C4-2B (cell line): Measurements from ENCODE around the gene INPP4A.

Source experiments
- H3K27ac ChIP-seq: fragments of 450-650 bp; 2 replicates; pipeline ENCODE4 v1.5.1; 2017
- CTCF ChIP-seq: fragments of 450-650 bp; conservative IDR thresholded peaks from 2 replicates; pipeline ENCODE4 v1.5.1; 2017; ENCODE audit warnings: mild to moderate bottlenecking
- ZFX ChIP-seq: fragments of 450-650 bp; IDR thresholded peaks from 2 replicates; pipeline ENCODE4 v1.6.1; 2017

The INPP4A gene

GRCh38 chr2:98577313-98577712 lies 132.7 kb downstream of the INPP4A start:
- TF ChIP-seq CTCF = no peak; the same call in 1 of the 2 replicates
- TF ChIP-seq ZFX = no peak

GRCh38 chr2:98578231-98578630 lies 133.6 kb downstream of the INPP4A start:
- H3K27ac ChIP-seq = no peak overlapping the region
- TF ChIP-seq CTCF = no peak
- no peak for TF ChIP-seq ZFX

More at GRCh38 chr2:98577313-98577712, 132.7 kb downstream of the INPP4A start:
- H3K27ac ChIP-seq = no peak overlapping the region

- TF ChIP-seq CTCF = no peak
- TF ChIP-seq ZFX = no peak
- H3K27ac ChIP-seq = no peak overlapping the region
These were observed 135.3 kb downstream of the INPP4A start for GRCh38 chr2:98579926-98580325.

- TF ChIP-seq CTCF = no peak
- TF ChIP-seq ZFX = no peak
- H3K27ac ChIP-seq = no peak overlapping the region
These were observed 136.1 kb downstream of the INPP4A start for GRCh38 chr2:98580656-98581284.

GRCh38 chr2:98582523-98582922 lies 137.9 kb downstream of the INPP4A start:
- TF ChIP-seq ZFX (no peak), CTCF (no peak)
- H3K27ac ChIP-seq = no peak overlapping the region

GRCh38 chr2:98583276-98583675 lies 138.6 kb downstream of the INPP4A start:
- TF ChIP-seq CTCF = no peak
- no peak for TF ChIP-seq ZFX
- no peak overlapping the region for H3K27ac ChIP-seq

- H3K27ac ChIP-seq = no peak overlapping the region
- TF ChIP-seq CTCF (no peak), ZFX (no peak)
These were observed 139.4 kb downstream of the INPP4A start for GRCh38 chr2:98583816-98584618.
